Measurements from ENCODE around the gene MYH9.
A peak's percentile ranks its signal among the peaks of the same experiment; 100 is the strongest.

The MYH9 gene

DNA sequence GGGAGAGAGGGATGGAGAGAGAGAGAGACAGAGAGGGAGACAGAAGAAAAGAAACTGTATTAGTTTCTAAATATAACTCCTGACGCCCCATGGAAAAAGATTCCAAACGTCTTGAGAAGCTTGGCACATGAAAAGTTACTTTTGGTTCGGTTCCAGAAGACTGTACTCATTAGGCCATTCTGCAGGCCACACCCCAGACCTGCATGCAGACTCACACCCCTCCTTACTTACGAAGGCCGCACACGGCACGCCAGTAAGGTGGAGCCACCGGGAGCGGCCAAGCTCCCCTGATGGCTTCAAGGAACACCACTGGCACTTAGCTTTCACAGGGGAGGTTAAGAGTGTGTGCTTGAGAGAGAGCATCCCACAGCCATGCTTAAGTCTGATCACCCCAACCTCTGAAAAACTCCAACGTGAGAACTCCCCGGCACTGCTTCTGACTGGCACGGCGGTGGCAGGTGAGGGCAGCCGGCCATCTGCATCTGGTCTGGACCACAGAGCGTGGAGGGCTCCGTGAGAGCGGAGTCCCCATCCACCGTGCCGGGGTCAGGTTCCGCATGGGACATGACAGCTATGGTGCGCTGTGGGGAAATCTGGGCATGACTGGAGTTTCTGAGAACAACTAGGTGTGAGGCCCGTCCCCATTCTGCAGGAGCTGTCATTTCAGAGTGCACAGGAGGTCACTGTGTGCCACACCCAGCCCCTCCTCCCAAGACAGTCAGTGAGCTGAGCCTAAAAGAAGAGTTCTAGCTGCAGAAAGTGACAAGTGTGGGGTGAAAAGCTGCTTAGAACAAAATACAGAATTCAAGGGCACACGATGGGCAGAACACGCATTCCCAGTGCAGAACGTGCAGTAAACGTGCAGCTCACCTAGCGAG, 62.4 kb downstream of the MYH9 start:
- H3K4me3 ChIP-seq (ENCODE audit: low read depth, low read length), result no peak overlapping the region
- in situ Hi-C loops (cut with HindIII; ENCODE audit: low sequenced_read_pairs), result no loop called here
- TF ChIP-seq, protein P1, sequence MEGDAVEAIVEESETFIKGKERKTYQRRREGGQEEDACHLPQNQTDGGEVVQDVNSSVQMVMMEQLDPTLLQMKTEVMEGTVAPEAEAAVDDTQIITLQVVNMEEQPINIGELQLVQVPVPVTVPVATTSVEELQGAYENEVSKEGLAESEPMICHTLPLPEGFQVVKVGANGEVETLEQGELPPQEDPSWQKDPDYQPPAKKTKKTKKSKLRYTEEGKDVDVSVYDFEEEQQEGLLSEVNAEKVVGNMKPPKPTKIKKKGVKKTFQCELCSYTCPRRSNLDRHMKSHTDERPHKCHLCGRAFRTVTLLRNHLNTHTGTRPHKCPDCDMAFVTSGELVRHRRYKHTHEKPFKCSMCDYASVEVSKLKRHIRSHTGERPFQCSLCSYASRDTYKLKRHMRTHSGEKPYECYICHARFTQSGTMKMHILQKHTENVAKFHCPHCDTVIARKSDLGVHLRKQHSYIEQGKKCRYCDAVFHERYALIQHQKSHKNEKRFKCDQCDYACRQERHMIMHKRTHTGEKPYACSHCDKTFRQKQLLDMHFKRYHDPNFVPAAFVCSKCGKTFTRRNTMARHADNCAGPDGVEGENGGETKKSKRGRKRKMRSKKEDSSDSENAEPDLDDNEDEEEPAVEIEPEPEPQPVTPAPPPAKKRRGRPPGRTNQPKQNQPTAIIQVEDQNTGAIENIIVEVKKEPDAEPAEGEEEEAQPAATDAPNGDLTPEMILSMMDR (IDR thresholded peaks at IDR 0.05; ENCODE audit: low read depth, low read length), result no peak
- peak; percentile 95 for DNase-seq (ENCODE audit: low read depth, low spot score)

GRCh38 chr22:36324414-36324813, 63.4 kb downstream of the MYH9 start:
- in situ Hi-C loops (cut with HindIII; ENCODE audit: low sequenced_read_pairs), result no loop called here
- DNase-seq (ENCODE audit: low read depth, low spot score), result no peak
- TF ChIP-seq, protein P1 (IDR thresholded peaks at IDR 0.05; ENCODE audit: low read depth, low read length), result no peak
- no peak overlapping the region for H3K4me3 ChIP-seq (ENCODE audit: low read depth, low read length)

- DNase-seq (ENCODE audit: low read depth, low spot score), result peak; percentile 71
- in situ Hi-C loops (cut with HindIII; ENCODE audit: low sequenced_read_pairs), result no loop called here
- TF ChIP-seq, protein P1 (IDR thresholded peaks at IDR 0.05; ENCODE audit: low read depth, low read length), result no peak
- no peak overlapping the region for H3K4me3 ChIP-seq (ENCODE audit: low read depth, low read length)
Measured at GRCh38 chr22:36323855-36324331, 63.9 kb downstream of the MYH9 start.

DNA sequence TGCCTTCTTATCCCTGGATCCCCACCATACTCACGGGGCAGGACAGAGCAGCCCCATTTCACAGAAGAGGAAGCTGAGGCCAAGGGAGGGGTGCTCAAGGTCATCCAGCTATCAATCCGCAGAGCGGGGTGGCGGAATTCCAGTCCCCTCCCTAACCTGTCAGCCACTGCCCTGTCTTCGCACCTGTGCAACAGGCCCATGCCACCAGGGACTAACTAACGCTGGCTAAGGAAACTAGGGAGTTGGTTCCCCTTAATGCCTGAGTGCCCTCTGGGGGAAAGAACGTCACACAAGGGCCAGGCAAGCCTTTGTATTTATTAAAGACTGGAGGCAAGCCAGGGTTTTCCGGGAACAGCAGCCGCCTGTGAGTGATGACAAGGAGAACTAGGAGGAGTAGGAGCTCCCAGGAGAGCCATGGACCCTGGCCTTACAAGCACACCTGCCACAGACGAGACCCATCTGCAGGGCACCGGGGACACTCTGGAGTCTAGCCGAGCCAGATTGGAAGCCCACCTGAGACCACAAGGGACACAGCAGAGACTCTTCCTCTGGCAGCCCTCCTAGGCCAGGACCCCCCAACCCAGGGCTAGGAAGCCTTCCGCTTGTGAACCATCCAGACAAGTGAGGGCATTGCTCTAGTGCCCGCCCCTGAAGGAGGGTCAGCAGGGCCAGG, 64.4 kb downstream of the MYH9 start:
- DNase-seq (ENCODE audit: low read depth, low spot score), result peak; percentile 63
- no peak overlapping the region for H3K4me3 ChIP-seq (ENCODE audit: low read depth, low read length)
- TF ChIP-seq, protein P1 (IDR thresholded peaks at IDR 0.05; ENCODE audit: low read depth, low read length), result no peak
- in situ Hi-C loops (cut with HindIII; ENCODE audit: low sequenced_read_pairs), result no loop called here

DNA sequence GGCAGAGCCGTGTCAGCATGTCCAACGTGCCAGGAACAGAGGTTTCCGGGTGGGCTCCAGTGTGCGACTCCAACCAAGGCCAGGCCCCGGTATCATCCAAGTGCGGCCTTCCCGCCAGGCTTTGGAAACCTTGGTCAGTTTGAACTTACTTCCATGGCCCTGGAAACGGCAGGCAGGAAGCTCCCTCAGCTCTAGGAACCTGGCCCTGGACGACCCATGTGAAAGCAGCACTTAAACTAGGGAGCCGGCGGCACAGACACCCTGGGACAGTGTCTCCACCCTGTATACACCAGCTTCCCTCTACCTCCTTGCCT, 65.2 kb downstream of the MYH9 start:
- in situ Hi-C loops (cut with HindIII; ENCODE audit: low sequenced_read_pairs), result no loop called here
- DNase-seq (ENCODE audit: low read depth, low spot score), result no peak
- H3K4me3 ChIP-seq (ENCODE audit: low read depth, low read length), result no peak overlapping the region
- TF ChIP-seq, protein P1 (IDR thresholded peaks at IDR 0.05; ENCODE audit: low read depth, low read length), result no peak

- no peak for DNase-seq (ENCODE audit: low read depth, low spot score)
- H3K4me3 ChIP-seq (ENCODE audit: low read depth, low read length), result no peak overlapping the region
- TF ChIP-seq, protein P1 (IDR thresholded peaks at IDR 0.05; ENCODE audit: low read depth, low read length), result no peak
- in situ Hi-C loops (cut with HindIII; ENCODE audit: low sequenced_read_pairs), result no loop called here
Measured at GRCh38 chr22:36321797-36322601, 65.8 kb downstream of the MYH9 start.
